Chondrocyte (in vitro differentiated cells): ENCODE measurements around the gene DGKH. TPM values are rescaled to one million over a fixed set of nuclear protein-coding genes. Genes with fewer than 3 reads are reported as not detected.
A peak's percentile ranks its signal among the peaks of the same experiment; 100 is the strongest.

Experiments used
- DNase-seq: peaks from one replicate; pipeline ENCODE4 v3.0.0; 2021; ENCODE audit warnings: mixed read lengths, low spot score
- H3K27ac Mint-ChIP-seq: one replicate; pipeline ENCODE4 v1.8.0; 2021; ENCODE audit warnings: mild to moderate bottlenecking, moderate library complexity, mixed read lengths; ENCODE audit not compliant: unreplicated experiment
- H3K27me3 Mint-ChIP-seq: 2 replicates; pipeline ENCODE4 v1.8.0; 2021; ENCODE audit warnings: low read depth, mixed read lengths
- H3K36me3 Mint-ChIP-seq: 2 replicates; pipeline ENCODE4 v1.8.0; 2021; ENCODE audit warnings: low read depth, mixed read lengths
- H3K4me1 Mint-ChIP-seq: 2 replicates; pipeline ENCODE4 v1.8.0; 2021; ENCODE audit warnings: low read depth, mild to moderate bottlenecking, mixed read lengths
- H3K4me3 Mint-ChIP-seq: one replicate; pipeline ENCODE4 v1.8.0; 2021; ENCODE audit warnings: mild to moderate bottlenecking, moderate library complexity, mixed read lengths; ENCODE audit not compliant: unreplicated experiment
- H3K9me3 Mint-ChIP-seq: 2 replicates; pipeline ENCODE4 v1.8.0; 2021; ENCODE audit warnings: low read depth, mixed read lengths
- total RNA-seq: library from RNA; stranded (reverse); gene quantifications from 3 replicates; pipeline ENCODE4 v1.2.1, GENCODE V29; 2021
- TF ChIP-seq, protein P1 (sequence below): fragments of 200-600 bp; sonication (generic); IDR thresholded peaks from 2 replicates; pipeline ENCODE4 v1.5.0; 2021; ENCODE audit warnings: antibody characterized with exemption, mild to moderate bottlenecking, moderate library complexity

Gene DGKH
- total RNA-seq, 1 donor from 2014 or later, result 14.7 TPM

DNA sequence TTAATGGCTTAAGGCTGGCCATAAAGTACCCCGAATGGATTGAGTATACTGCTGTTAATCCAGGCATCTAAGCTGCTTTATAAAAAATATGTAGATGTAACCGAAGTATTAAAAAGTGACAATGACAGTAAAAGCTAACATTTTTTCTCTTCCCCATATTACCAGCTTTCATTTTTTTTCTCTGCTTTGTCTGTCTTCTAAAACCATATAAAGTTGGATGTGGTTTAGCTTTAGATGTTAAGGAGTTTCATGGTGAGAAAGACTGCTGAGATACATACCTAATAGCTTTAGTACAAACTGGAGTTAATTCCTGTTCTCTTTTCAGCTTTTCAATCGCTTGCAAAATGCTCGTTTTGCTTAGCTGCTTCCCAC is 224.3 kb downstream of the DGKH start:
- H3K4me1 Mint-ChIP-seq, result peaks cover 33% of the 10 kb centered on the region

DNA sequence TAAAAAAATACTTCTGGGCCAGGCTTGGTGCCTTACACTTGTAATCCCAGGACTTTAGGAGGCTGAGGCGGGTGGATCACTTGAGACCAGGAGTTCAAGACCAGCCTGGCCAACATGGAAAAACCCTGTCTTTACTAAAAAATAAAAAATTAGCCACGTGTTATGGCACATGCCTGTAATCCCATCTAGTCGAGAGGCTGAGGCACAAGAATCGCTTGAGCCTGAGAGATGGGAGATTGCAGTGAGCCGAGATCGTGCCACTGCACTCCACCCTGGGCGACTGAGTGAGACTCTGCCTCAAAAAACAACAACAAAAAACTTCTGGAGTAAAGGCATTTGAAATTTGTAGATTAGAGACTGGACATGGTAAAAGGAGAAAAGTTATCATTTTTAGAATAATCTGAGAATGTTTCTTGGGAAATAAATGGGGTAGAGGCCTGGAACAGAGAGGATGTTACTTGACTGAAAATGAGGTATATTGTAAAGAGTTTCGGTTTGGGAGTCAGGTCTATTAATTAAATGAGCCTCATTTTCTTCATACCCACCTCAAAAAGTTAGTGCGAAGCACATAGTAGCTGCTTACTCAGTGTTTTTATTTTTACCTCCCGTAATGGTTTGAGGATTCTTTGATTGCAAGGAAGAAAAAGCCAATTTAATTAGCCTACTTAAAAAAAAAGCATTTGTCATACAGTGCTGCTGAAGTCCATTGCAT is 226.1 kb downstream of the DGKH start:
- H3K36me3 Mint-ChIP-seq, result no peaks in the 10 kb centered on the region
- TF ChIP-seq, protein P1, sequence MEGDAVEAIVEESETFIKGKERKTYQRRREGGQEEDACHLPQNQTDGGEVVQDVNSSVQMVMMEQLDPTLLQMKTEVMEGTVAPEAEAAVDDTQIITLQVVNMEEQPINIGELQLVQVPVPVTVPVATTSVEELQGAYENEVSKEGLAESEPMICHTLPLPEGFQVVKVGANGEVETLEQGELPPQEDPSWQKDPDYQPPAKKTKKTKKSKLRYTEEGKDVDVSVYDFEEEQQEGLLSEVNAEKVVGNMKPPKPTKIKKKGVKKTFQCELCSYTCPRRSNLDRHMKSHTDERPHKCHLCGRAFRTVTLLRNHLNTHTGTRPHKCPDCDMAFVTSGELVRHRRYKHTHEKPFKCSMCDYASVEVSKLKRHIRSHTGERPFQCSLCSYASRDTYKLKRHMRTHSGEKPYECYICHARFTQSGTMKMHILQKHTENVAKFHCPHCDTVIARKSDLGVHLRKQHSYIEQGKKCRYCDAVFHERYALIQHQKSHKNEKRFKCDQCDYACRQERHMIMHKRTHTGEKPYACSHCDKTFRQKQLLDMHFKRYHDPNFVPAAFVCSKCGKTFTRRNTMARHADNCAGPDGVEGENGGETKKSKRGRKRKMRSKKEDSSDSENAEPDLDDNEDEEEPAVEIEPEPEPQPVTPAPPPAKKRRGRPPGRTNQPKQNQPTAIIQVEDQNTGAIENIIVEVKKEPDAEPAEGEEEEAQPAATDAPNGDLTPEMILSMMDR, result no peak
- H3K4me3 Mint-ChIP-seq, result no peak overlapping the region
- DNase-seq, result no peak
- H3K27ac Mint-ChIP-seq, result no peak overlapping the region
- H3K9me3 Mint-ChIP-seq, result peaks cover 8% of the 10 kb centered on the region
- H3K27me3 Mint-ChIP-seq, result no peaks in the 10 kb centered on the region
- H3K4me1 Mint-ChIP-seq, result peaks cover 35% of the 10 kb centered on the region

More for the DNA sequence above, 224.3 kb downstream of the DGKH start:
- no peaks in the 10 kb centered on the region for H3K27me3 Mint-ChIP-seq
- H3K9me3 Mint-ChIP-seq, result peaks cover 8% of the 10 kb centered on the region
- peak overlapping the region; percentile 94 for H3K27ac Mint-ChIP-seq
- no peaks in the 10 kb centered on the region for H3K36me3 Mint-ChIP-seq
- TF ChIP-seq, protein P1, result no peak
- DNase-seq, result no peak
- peak overlapping the region; percentile 98 for H3K4me3 Mint-ChIP-seq

DNA sequence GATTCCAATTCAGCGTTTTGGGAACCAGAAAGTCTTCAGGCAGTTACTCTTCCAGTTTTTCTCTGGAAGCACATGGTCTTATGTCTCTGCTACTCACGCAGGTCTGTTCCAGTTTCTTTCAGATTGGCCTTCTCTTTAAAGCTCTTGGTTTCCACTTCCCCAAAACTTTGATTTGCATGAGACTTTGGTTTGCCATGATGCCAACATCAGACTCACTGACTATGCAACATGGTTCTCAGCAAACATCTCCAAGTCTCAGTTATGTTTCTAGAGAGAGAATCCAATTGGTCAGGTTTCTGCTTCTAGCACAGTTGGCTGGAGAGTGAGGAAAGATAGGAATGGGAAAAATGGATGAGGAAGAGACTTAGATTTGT is 226.6 kb downstream of the DGKH start:
- DNase-seq, result no peak
- TF ChIP-seq, protein P1, result no peak
- peaks cover 35% of the 10 kb centered on the region for H3K4me1 Mint-ChIP-seq
- H3K4me3 Mint-ChIP-seq, result no peak overlapping the region
- peaks cover 8% of the 10 kb centered on the region for H3K9me3 Mint-ChIP-seq
- no peak overlapping the region for H3K27ac Mint-ChIP-seq
- H3K36me3 Mint-ChIP-seq, result no peaks in the 10 kb centered on the region
- H3K27me3 Mint-ChIP-seq, result no peaks in the 10 kb centered on the region

DNA sequence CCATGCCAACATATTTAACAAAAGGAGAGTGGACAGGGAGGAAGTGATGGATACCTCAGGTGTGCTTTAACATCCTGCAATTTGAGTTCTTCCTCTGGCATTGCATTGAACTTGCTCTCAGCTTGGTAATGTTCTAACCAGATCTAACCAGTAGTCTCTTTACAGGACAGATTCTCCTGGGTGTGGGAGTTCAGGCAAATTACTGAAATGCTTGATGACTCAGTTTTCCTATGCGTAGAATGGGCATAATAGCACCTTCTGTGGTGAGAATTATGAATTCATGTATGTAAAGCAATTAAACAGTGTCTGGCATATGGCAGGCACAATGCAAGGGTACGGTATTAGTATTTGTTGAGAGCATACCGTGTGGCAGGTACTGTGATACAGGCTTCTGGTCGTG is 227.1 kb downstream of the DGKH start:
- Mint-ChIP-seq H3K9me3 (peaks cover 8% of the 10 kb centered on the region), H3K36me3 (no peaks in the 10 kb centered on the region), H3K4me3 (no peak overlapping the region), H3K4me1 (peaks cover 35% of the 10 kb centered on the region), H3K27ac (no peak overlapping the region), H3K27me3 (no peaks in the 10 kb centered on the region)
- TF ChIP-seq, protein P1, result no peak
- DNase-seq, result no peak

DNA sequence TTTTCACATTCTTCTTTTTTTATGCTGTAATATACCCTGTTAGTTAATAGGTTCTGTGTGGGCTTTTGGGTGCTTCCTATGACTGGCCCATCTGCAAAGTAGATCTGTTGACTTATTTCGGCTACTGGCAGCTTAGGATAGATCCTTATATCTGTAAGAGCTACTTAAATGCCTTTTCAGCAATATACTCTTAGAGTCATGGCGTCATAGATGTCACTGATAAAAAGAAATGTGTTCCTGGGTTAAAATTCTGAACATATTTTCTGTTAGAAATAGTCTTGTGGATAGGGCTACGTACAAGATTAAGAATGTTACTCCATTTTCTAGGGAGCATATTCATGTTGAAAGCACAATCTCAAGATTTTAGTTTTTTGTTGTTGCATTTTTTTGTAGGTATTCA is 228.2 kb downstream of the DGKH start:
- no peak for DNase-seq
- TF ChIP-seq, protein P1, result no peak
- H3K27me3 Mint-ChIP-seq, result no peaks in the 10 kb centered on the region
- no peak overlapping the region for H3K27ac Mint-ChIP-seq
- H3K36me3 Mint-ChIP-seq, result no peaks in the 10 kb centered on the region
- peaks cover 26% of the 10 kb centered on the region for H3K4me1 Mint-ChIP-seq
- no peak overlapping the region for H3K4me3 Mint-ChIP-seq
- H3K9me3 Mint-ChIP-seq, result no peaks in the 10 kb centered on the region
